Right renal pelvis (tissue), 4 donors: ENCODE measurements around the gene ACTMAP. TPM values are rescaled to one million over a fixed set of nuclear protein-coding genes. Genes with fewer than 3 reads are reported as not detected.

Experiments
- DNase-seq, 4 donors: peaks; one replicate each; pipeline ENCODE4 v3.0.0-alpha.2; 2013; ENCODE audit warnings: low read depth in 4 of 4, low spot score in 3 of 4, missing footprints in 1 of 4
- polyA plus RNA-seq, 4 donors: library from polyadenylated mRNA; unstranded; fragments of 120-200 nt; gene quantifications; one replicate each; pipeline ENCODE4 v1.2.1, GENCODE V29; 2013; ENCODE audit not compliant: insufficient read length in 4 of 4

ACTMAP gene
- polyA plus RNA-seq, 4 donors = 13.0 to 21.8 (median 15.4) TPM

DNA sequence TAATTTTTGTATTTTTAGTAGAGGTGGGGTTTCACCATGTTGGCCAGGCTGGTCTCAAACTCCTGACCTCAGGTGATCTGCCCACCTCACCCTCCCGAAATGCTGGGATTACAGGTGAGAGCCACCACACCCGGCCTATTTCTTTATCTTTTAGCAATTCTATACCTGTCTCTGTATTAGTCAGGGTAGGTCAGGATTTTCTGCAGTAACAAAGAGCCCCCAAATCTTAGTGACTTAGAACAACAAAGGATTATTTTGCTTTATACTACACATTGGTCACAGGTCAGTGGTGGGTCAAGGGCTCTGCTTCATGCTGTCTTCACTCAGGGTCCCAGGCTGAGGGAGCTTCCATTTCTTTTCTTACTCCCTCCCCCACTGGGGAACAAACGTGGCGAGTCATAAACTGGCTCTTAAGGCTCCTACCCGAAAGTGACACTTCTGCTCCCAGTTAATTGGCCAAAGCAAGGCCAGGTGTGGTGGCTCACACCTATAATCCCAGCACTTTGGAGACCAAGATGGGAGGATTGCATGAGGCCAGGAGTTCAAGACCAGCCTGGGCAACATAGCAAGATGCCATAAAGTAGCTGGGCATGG lies 26.5 kb downstream of the ACTMAP start:
- DNase-seq = no peak

DNA sequence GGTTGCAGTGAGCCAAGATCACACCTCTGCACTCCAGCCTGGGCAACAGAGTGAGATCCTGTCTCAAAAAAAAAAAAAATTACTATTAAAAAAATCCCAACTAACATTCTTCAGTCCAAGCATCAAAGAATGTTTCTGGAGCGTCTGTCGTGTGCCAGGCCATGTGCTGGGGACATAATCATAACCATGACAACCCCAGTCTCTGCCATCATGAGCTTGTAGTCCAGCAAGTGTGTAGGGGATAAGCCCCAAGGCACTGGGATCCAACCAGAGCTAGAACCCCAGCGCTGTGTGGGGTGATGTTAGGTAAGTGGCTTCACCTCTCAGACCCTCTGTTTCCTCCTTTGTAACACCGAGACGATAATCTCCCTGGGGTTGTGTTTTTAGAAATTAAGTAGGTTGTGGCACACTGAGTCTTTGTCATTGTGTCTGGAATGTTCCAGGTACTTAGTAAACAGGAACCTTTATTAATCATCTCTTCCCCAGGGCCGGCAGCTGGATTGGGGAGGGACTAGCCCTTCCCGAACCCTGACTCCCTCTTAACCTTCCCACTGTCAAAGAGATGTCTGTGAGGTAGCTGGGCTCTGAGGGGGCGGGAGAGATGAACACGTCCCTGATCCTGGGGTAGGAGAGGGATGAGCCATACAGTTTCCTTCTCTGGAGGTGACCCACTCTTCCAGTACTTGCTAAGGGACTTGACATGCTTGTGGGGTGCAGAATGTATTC lies 28.2 kb downstream of the ACTMAP start:
- DNase-seq = no peak

DNA sequence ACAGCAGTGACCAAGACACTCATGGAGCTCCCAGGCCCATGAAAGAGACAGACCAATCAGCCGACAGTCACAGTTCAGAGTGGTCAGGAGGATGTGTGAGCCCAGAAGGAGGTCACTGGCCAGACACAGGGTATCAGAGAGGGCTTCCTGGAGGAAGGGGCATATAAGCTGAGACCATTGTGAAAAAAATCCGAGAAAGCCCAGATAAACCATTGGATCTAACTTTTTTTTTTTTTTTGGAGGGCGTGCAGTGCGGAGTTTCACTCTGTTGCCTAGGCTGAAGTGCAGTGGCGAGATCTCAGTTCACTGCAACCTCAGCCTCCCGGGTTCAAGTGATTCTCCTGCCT lies 29.2 kb downstream of the ACTMAP start:
- DNase-seq = no peak

DNA sequence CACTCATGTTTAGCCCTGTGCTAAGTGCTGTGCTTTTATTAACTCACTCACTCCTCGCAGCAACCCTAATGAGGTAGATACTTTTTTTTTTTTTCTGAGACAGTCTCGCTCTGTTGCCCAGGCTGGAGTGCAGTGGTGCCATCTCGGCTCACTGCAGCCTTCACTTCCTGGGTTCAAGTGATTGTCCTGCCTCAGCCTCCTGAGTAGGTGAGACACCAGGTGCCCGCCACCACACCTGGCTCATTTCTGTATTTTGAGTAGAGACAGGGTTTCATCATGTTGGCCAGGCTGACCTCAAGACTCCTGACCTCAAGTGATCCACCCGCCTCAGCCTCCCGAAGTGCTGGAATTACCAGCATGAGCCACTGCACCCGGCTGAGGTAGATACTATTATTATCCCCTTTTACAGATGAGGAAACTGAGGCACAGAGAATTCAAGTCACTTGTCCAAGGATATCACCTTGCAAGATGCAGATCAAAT lies 30.8 kb downstream of the ACTMAP start:
- DNase-seq = no peak

DNA sequence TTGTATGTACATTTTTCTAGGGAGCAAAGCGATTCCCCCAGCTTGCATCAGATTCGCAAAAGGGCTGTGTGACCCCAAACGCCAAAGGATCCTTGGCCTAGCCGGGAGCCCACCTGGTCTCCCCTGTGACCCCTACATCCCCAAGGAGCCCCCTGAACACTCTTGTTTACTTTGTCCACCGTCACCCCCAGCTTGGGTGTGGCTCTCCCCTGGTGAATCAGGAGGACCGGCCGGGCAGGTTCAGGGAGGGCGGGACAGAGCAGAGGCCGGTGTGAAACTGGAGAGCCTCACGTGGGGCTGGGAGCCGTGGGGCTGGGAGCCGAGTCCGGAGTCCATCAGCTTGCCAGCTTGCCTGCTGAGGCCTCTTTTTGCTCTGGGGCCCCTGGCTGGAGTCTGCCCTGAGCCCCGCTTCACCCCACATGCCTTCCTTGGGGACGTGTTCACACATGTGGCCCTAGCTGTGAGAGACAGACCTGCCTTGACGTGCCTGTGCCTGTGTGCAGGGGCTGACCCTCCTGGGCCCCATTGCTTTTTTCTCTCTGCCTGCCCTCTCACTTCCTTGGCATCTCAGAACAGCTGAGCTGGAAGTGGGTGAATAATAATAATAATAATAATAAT lies 31.4 kb downstream of the ACTMAP start:
- no peak for DNase-seq

DNA sequence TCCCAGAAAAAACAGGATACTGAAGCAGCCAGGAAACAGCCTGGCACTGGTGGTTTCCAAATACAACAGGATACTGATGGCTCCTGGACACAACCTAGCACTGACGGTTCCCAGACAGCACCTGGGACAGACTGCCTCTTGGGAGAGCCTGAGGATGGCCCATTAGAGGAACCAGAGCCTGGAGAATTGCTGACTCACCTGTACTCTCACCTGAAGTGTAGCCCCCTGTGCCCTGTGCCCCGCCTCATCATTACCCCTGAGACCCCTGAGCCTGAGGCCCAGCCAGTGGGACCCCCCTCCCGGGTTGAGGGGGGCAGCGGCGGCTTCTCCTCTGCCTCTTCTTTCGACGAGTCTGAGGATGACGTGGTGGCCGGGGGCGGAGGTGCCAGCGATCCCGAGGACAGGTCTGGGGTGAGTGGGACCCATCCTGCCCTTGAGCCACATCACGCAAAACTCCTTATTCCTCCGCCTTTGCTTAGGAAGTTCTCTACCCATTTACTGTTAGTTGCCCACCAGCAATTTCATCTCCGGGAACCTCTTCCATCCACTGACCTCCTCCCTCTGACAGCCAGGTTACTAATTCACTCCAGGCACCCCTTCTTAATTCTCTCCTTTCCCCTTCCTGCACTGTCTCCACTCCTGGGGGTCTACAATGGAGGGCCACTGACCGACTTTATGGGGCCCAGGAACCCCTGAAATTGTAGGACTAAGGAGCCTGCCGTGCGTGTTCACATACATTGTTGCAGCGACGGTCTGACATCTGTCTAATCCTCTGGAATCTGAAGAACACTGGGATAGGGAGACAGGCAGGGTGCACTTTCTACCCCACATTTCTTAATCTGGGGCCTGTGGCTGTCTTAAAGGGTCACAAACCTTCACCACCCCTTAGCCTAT lies 32.1 kb downstream of the ACTMAP start:
- no peak for DNase-seq

DNA sequence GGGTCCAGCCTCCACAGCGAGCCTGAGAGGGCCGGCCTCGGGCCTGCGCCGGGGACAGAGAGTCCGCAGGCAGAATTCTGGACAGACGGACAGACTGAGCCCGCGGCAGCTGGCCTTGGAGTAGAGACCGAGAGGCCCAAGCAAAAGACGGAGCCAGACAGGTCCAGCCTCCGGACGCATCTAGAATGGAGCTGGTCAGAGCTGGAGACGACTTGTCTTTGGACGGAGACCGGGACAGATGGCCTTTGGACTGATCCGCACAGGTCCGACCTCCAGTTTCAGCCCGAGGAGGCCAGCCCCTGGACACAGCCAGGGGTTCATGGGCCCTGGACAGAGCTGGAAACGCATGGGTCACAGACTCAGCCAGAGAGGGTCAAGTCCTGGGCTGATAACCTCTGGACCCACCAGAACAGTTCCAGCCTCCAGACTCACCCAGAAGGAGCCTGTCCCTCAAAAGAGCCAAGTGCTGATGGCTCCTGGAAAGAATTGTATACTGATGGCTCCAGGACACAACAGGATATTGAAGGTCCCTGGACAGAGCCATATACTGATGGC lies 32.9 kb downstream of the ACTMAP start:
- no peak for DNase-seq

DNA sequence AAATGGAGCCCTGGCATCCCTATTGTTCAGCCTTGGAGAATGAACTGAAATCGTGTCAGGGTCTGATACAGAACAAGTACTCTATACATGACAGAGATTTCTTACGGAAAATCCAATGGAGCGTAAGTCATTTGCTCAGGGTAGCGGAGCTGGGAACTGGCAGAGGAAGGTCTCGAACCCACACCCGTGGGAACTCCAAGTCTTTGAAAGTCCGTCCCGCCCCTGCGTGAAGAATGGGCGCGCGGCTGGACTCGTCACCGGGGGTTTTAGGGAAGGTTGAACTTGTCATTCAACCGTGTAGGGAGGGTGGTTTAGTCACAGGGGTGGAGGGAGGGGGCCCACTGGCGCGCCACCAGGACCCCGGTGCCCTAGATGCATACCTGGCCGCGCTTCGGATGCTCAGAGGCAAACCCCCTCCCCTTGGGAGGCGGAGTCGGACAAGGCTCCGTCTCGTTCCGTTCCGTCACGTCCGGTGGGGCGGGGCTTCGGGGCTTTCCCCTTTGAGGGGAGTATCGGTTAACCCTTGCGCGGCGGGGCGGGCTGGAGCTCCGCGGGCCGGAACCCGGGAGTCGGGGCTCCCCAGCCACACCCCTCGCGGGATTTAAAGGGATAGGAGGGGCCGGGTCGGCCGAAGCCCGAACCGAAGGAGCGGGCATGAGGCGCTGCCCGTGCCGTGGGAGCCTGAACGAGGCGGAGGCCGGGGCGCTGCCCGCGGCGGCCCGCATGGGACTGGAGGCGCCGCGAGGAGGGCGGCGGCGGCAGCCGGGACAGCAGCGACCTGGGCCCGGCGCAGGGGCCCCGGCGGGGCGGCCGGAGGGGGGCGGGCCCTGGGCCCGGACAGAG lies 33.6 kb downstream of the ACTMAP start, which contains the start of the genes COQ8B and ITPKC:
Gene COQ8B, minus strand, starts transcription at position 405 of the 843 bp plus-strand sequence. CDS start 2,254 bp downstream, outside the sequence.
Gene ITPKC, plus strand, starts transcription at position 631 of the 843 bp plus-strand sequence. Its CDS starts 24 bp downstream, at position 655.
- DNase-seq = peak; percentile 99

DNA sequence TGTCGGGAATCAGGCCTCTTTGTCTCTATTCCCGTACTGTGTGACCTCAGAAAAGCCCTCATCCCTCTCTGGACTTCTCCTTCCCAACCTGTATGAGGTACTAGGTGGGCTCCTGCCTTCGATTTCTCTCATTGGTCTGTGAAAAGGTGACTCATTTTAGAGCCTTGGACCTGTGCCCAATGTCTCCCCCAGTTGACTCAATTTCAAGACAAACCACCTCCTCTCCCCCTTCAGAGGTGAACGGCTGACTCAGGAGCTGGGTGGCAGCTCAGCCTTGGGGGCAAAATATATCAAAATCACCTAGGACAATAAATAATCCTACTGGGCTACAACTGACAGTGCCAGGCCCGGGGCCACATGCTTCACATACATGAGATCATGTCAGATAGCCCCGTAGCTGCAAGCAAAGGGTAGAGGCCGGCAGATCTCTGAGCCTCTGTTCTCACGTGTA lies 34.2 kb downstream of the ACTMAP start:
- no peak for DNase-seq

DNA sequence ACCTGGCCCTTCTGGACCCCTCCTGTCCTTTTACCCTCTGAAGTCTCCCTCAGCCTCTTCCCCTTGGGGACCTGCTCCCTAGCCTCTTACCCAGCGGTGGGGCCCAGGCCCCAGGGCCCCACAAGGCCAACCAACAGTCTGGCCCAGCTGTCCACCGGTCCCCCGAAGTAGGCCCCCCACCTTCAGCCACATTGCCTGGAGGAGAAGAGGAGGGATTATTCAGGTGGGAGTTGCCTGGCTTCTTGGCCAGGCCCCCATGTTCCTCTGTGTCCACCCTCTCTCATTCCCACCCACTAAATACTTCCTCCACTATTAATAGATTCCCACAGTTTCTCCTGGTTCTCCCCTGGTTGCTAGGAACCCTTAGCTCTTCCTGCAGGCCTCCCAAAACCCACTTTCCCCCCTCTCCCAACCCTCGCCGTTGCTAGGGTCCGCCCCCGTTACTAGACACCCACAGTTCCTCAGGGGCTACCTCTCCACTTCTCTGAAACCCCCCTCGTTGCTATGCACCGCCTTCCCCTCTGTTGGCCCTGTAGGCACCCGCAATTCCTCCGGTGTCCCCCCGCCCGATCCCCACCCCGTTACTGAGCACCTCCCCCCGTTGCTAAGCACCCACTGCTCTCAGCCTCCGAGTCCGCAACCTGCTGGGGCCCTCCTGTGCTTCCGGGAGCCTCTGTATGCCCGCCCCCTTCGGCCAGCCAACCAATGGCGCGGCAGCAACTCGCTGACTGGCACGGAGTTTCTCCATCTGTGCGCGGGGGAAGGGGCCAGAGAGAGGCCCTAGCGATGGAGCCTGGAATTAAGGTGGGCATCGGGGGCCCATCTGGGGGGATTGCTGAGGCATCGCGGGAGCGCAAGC lies 35.6 kb downstream of the ACTMAP start:
- DNase-seq = peak; percentile 85 to 92 (median 90)

DNA sequence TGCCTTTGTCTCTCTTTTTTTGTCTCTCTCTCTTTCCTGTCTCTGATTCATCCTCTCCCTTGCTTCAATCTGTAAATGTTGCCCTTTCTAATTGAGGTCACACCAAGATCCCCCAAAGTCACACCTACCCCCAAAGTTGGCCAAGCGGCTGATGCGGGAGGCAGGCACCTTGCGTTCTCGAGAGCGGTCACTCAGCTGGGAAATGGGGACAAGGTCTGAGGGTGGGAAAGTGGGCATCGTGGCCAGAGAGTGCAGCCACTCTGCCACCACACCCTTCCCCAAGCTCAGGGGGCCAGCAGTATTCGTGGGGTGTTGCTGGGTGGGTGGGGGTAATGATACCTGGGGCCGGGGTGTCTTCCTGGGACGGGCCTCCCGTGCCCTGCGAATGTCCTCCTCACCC lies 36.3 kb downstream of the ACTMAP start:
- no peak for DNase-seq

DNA sequence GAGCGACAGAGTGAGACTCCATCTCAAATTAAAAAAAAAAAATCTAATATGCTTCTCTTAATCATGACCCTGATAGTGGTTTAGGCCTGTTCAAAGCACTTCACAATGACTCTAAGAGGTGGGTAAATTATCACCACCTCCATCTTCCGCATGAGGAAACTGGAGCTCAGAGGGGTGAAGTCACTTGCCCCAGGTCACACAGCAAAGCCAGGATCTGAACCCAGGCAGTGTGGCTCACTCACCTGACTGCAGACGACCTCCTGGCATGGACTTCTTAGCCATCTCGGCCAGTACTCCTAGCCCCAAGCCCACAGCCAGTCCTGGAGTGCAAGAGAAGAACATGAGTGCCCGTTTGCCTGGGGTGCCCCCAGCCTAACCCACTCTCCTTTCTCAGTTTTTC lies 40.5 kb downstream of the ACTMAP start:
- no peak for DNase-seq

DNA sequence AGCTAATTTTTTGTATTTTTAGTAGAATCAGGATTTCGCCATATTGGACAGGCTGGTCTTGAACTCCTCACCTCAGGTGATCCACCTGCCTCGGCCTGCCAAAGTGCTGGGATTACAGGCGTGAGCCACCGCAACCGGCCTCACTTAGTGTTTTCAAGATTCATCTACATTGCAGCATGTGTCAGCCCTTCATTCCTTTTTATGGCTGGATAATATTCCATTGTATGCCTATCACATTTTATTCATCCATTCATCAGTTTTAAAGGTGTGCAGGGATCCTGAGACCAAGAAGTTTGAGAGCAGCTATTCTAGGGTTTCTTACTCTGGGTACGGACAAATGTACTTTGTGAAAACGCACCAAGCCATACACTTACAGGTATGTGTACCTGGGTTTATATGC lies 42.7 kb downstream of the ACTMAP start:
- no peak for DNase-seq

DNA sequence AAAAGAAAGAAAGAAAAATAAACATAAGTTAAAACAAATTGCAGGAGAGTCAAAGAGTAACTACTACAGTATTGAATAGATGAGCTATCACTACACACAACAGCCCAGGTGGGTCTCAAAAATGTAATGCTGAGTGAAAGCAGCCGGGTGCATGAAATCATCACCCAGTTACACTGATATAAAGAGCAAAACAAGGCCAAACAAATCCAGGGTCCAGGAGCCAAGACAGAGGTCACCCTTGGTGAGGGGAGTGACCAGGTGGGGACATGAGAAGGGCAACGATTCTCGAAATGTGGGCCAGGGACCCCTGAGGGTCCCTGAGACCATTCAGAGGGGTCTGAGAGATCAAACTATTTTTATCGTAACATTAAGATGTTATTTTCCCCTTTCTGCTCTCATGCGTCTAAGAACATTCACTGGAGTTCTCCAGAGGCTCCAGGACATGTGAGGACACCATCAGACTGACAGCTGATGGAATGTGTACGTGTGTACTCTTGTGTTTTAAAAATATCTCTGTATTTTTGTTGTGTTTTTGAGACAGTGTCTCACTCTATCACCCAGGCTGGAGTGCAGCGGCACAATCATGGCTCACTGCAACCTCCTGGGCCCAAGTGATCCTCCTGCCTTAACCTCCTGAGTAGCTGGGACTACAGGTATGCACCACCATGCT lies 44.2 kb downstream of the ACTMAP start:
- no peak for DNase-seq

DNA sequence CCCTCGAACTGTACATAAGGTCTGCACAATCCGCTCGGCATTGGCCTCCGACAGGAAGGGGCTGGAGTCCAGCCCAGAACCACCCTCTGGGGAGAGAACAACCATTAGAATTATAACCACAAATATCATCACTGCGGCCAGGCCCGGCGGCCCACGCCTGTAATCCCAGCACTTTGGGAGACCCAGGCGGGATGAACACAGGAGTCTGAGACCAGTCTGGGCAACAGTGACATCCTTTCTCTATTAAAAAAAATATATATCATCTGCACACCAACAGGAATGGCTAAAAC lies 45.0 kb downstream of the ACTMAP start:
- DNase-seq = no peak

DNA sequence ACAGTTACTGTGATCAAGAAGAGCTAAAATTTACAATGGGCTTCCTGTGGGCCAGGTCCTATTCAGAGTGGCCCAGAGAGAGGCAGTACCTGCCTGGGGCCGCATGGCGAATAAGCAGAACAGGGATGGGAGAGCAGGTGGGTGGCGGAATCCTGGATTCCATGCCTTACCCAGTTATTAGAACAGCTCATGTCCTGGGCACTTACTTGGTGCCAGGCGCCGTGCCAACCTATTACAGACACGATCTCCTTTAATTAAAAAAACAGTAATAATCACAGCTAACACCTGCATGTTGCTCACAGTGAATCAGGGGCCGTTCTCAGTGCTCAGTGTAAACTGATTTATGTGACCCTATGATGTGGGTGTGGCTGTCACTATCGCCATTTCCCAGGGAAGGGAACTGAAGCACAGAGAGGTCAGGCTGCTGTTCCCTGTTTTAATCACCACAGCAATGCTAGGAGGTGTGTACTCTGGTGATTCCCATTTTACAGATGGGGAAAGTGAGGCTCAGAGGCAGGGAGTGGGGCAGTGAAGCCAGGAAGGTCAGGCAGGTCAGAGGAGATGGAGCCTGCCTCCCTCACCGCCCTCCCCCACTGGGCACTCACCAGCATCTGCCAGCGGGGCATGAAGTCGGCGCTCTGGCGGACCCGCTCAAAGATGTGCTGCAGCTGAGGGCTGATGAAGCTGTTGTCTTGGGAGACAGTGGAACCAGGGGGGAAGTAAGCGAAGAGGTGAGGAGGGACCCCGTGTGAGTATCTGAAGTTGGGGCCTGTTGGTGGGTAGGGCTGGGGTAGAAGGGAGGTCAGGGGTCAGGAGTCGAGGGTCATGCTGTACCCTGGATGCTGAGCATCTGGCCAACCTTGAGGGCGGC lies 45.6 kb downstream of the ACTMAP start:
- DNase-seq = no peak

DNA sequence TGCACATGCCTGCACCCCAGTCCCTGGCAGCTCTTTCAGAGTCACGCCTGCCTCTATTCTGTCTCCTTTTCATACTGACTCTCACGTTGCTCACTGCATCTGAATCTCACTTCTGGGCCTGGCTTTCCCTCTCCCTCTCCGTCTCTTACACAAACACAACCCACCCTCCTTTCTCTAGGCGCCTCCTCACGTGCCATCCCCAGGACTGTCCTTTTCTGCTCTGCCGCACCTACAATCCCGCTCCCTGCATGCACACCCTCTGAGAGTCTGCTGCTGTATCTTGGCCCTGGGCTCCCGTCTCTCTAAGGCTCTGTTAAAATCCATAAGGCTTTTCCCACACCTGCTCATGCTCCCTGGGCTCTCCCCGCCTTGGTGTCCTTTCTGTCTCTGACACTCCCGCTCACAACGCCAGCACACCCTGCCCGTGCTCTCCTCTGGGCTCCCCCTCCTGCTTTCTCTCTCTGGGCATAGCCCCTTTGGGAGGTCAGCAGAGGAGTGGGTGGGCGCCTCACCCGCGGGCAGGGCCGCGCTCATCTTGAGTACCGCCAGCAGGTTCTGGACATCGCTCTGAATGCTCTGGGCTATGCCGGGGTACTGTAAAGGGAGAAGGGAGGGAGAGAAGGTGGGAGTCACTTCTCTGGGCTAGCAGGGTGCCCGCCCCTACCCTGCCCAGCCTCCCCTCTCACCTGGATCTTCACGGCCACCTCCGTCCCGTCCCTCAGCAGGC lies 47.1 kb downstream of the ACTMAP start:
- no peak for DNase-seq
